ENCODE data around the gene EPS8L3. TPM values are rescaled to one million over a fixed set of nuclear protein-coding genes. Genes with fewer than 3 reads are reported as not detected.

EPS8L3 gene
- total RNA-seq, 1 donor from 2014 or later = not detected

GRCh38 chr1:109740615-109741373 is 22.9 kb downstream of the EPS8L3 start, which contains the start of gene GSTM3:
TSS of gene GSTM3 (minus strand) at chr1:109741038. CDS start at chr1:109740287, 751 bp downstream.
- intact Hi-C loops (cut with micrococcal nuclease) = no loop called here

- intact Hi-C loops (cut with micrococcal nuclease) = no loop called here
Observed at GRCh38 chr1:109739738-109740614, 23.7 kb downstream of the EPS8L3 start.

GRCh38 chr1:109733236-109733870 is 30.4 kb downstream of the EPS8L3 start:
- intact Hi-C loops (cut with micrococcal nuclease) = no loop called here

- intact Hi-C loops (cut with micrococcal nuclease) = no loop called here
Observed at GRCh38 chr1:109732390-109732881, 31.3 kb downstream of the EPS8L3 start.

GRCh38 chr1:109730666-109731065 is 33.1 kb downstream of the EPS8L3 start:
- intact Hi-C loops (cut with micrococcal nuclease) = no loop called here

- intact Hi-C loops (cut with micrococcal nuclease) = no loop called here
Observed at GRCh38 chr1:109728870-109729269, 34.9 kb downstream of the EPS8L3 start.

DNA sequence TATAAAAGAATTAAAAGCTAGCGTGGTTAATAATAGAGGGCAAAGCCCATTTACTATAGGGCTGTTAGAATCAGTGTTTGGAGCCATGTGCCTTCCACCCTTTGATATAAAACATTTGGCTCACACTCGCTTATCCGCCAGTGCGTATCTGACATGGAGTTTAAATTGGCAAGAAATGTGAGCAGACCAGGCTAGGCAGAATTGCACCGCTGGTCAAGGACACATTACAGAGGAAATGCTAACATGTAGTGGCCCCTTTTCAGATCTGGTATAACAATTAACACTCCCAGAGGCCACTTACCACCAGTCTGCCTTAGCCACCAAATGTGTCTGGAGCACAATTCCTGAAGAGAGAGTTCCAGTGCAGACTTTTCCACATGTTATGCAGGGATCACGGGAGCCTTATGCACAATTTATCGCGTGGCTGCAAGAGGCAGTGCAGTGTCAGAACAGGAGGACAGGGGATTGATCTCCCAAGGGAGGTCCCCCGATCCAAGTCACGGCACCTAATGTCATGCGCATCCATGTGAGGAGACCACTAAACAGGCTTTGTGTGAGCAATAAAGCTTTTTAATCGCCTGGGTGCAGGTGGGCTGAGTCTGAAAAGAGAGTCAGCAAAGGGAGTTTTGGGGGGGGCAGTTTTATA is 36.9 kb downstream of the EPS8L3 start:
- intact Hi-C loops (cut with micrococcal nuclease) = no loop called here

DNA sequence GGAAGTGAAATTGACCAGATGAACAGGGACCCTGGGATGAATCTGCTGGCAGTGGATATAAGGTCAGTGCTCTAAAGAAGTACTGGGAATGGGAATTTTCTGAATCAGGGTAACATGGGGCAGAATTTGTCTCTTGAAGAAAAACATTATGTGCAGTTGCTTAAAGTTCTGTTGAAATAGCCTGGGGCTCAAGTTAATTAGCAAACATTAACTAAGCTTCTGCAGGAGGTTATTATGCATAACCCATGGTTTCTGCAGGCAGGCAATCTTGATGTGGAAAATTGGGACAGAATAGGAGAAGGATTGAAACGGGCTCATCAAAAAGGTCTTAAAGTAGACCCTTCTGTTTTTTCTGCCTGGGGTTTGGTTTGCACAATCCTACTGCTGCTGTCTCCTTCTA is 37.7 kb downstream of the EPS8L3 start:
- intact Hi-C loops (cut with micrococcal nuclease) = no loop called here

GRCh38 chr1:109725510-109725909 is 38.2 kb downstream of the EPS8L3 start:
- intact Hi-C loops (cut with micrococcal nuclease) = no loop called here

- intact Hi-C loops (cut with micrococcal nuclease) = no loop called here
Observed at GRCh38 chr1:109724933-109725332, 38.8 kb downstream of the EPS8L3 start.

GRCh38 chr1:109722908-109723691 is 40.6 kb downstream of the EPS8L3 start:
- intact Hi-C loops (cut with micrococcal nuclease) = no loop called here

- intact Hi-C loops (cut with micrococcal nuclease) = no loop called here
Observed at GRCh38 chr1:109721971-109722370, 41.8 kb downstream of the EPS8L3 start.

DNA sequence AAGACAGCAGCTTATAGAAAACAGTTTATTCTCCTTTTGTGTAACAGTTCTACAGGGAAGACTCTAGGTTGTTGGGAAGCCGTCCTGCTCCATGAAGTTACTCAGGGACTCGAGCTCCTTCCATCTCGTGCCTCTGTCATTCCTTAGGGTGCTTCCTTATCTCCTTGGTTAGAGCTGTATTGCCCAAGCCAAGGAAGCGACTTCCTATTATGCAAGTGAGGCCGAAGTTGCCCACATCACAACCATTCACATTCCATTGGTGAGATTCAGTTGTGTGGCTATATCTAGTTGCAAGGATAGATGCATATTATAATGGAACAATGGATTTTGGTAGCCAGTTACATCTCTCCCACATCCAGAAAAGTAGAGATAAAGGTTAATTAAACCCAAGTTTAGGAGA is 42.7 kb downstream of the EPS8L3 start:
- intact Hi-C loops (cut with micrococcal nuclease) = no loop called here

DNA sequence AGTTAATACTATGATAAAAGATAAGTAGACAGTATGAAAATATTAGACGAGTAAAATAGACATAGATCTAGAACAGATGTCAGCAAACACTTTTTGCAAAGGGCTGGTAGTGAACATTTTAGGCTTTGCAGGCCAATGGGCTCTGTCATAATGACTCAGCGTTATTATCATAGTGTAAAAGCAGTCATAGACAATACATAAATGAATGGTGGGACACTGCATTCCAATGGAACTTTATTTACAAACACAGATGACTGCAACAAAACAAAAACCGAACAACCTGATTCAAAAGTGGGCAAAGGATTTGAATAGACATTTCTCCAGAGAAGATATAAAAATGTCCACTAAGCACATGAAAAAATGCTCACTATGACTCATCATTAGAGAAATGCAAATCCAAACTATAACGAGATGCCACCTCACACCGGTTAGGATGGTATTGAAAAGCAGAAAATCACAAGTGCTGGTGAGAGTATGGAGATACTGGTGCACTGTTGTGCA is 44.3 kb downstream of the EPS8L3 start:
- intact Hi-C loops (cut with micrococcal nuclease) = no loop called here

- intact Hi-C loops (cut with micrococcal nuclease) = no loop called here
Observed at GRCh38 chr1:109718495-109718894, 45.2 kb downstream of the EPS8L3 start.

DNA sequence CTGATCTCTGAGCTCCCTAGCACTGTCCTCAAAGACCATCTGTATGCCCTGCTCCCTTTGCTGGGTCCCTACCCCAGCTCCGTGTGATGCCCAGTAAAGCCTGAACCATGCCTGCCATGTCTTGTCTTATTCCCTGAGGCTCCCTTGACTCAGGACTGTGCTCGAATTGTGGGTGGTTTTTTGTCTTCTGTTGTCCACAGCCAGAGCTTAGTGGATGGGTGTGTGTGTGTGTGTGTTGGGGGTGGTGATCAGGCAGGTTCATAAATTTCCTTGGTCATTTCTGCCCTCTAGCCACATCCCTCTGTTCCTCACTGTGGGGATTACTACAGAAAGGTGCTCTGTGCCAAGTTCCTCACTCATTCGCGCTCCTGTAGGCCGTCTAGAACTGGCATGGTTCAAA is 46.0 kb downstream of the EPS8L3 start:
- intact Hi-C loops (cut with micrococcal nuclease) = no loop called here

DNA sequence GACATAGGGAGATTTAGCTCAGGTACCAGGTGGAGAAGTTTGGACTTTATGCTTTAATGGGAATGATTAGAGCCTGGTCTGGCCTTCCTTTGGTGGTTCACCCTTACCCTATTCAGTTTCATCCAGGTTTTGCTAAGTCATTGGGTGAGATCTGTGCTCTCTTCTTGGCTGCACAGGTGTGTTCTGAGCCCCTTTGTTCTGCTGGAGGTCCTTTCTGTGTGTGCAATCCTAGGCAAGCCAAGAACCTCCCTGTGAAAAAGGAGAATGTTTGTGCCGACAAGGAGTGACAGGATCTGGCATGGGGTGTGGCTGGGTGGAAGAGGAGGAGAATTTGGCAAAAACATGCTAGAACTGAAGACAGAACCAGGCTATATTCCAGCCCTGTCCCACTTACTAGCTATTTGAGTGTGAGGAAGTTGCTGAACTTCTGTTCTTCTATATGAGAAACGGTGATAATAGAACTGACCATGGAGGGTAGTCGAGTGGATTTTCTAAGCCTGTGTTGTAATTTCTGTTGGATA is 47.1 kb downstream of the EPS8L3 start:
- intact Hi-C loops (cut with micrococcal nuclease) = no loop called here

GRCh38 chr1:109716121-109716520 is 47.6 kb downstream of the EPS8L3 start:
- intact Hi-C loops (cut with micrococcal nuclease) = no loop called here

GRCh38 chr1:109714661-109715372 is 48.9 kb downstream of the EPS8L3 start:
- intact Hi-C loops (cut with micrococcal nuclease) = no loop called here

Measured in T-helper 2 cell treated with Interferon-gamma antibody and Interleukin-4, amounts not matched to agents 100 ng/mL and 5 ng/mL, for 36 hours (primary cell).